Tibial nerve (tissue), 4 donors: ENCODE data around the gene SIGLEC6. TPM values are rescaled to one million over a fixed set of nuclear protein-coding genes. Genes with fewer than 3 reads are reported as not detected.

Experiments used
- DNase-seq, 2 donors: peaks; one replicate each; pipeline ENCODE4 v3.0.0-alpha.2; 2019; ENCODE audit warnings: low spot score in 2 of 2
- H3K27ac ChIP-seq, 4 donors: fragments of 200-600 bp; sonication (generic) in 3 of 4; one replicate each; pipeline ENCODE4 v1.5.1; 2017 to 2019; ENCODE audit warnings: mild to moderate bottlenecking in 1 of 4
- H3K27me3 ChIP-seq, 2 donors: fragments of 200-600 bp; sonication (generic) in 1 of 2; one replicate each; pipeline versions ENCODE4 v1.5.1 to v1.6.0; 2017 to 2019
- H3K36me3 ChIP-seq, 3 donors: fragments of 200-600 bp; sonication (generic); one replicate each; pipeline ENCODE4 v1.5.1; 2018 to 2019
- H3K4me1 ChIP-seq, 4 donors: fragments of 200-600 bp; sonication (generic) in 3 of 4; one replicate each; pipeline ENCODE4 v1.5.1; 2017 to 2019
- H3K4me3 ChIP-seq, 4 donors: fragments of 200-600 bp; sonication (generic) in 3 of 4; one replicate each; pipeline ENCODE4 v1.5.1; 2017 to 2019; ENCODE audit warnings: mild to moderate bottlenecking in 1 of 4, moderate library complexity in 1 of 4
- H3K9me3 ChIP-seq, 4 donors: fragments of 200-600 bp; sonication (generic) in 3 of 4; one replicate each; pipeline ENCODE4 v1.5.1; 2017 to 2019
- CTCF ChIP-seq, 5 experiments: fragments of 200-600 bp in 3 of 5; fragments of 450-650 bp in 2 of 5; sonication (generic) in 3 of 5; IDR thresholded peaks; one replicate each; pipeline ENCODE4 v1.5.1; 2016 to 2019; ENCODE audit warnings: antibody characterized with exemption in 5 of 5, mild to moderate bottlenecking in 3 of 5, moderate library complexity in 2 of 5
- EP300 ChIP-seq, 2 donors: sonication (generic); formaldehyde crosslinking; IDR thresholded peaks; one replicate each; pipeline ENCODE4 v1.6.1; 2017; ENCODE audit warnings: antibody characterized with exemption in 2 of 2, mild to moderate bottlenecking in 1 of 2
- POLR2A ChIP-seq, 2 donors: fragments of 450-650 bp; IDR thresholded peaks; one replicate each; pipeline ENCODE4 v1.6.1; 2017; ENCODE audit warnings: antibody characterized with exemption in 2 of 2, mild to moderate bottlenecking in 2 of 2, moderate library complexity in 2 of 2
- whole genome bisulfite sequencing, 2 donors: methylation state at CpG; one replicate each; pipeline ENCODE4 v1.1.5; 2018; 5-methylcytosine and 5-hydroxymethylcytosine counted together
- total RNA-seq, 4 donors: library from RNA; depleted of rRNA; stranded (reverse); fragments of >200 nt; gene quantifications; one replicate each; pipeline ENCODE4 v1.1.0, GENCODE V29; 2016

Gene SIGLEC6
- total RNA-seq, 4 donors from 2014 or later: 0.44 to 1.5 (median 0.59) TPM

GRCh38 chr19:51520728-51521127 is 10.7 kb downstream of the SIGLEC6 start:
- Histone ChIP-seq H3K36me3 (no peaks in the 10 kb centered on the region), H3K27me3 (no peaks in the 10 kb centered on the region), H3K9me3 (peaks cover 0 to 7% (median 0%) of the 10 kb centered on the region in 4 donors), H3K4me3 (no peak overlapping the region), H3K4me1 (no peaks in the 10 kb centered on the region), H3K27ac (no peak overlapping the region)
- WGBS, 2 donors: 47 to 53% methylated on average over 2 of the region's 2 CpGs
- no peak for DNase-seq
- TF ChIP-seq POLR2A (IDR thresholded peaks at IDR 0.05): no peak
- TF ChIP-seq EP300 (IDR thresholded peaks at IDR 0.05): no peak
- TF ChIP-seq CTCF (IDR thresholded peaks at IDR 0.05): no peak

DNA sequence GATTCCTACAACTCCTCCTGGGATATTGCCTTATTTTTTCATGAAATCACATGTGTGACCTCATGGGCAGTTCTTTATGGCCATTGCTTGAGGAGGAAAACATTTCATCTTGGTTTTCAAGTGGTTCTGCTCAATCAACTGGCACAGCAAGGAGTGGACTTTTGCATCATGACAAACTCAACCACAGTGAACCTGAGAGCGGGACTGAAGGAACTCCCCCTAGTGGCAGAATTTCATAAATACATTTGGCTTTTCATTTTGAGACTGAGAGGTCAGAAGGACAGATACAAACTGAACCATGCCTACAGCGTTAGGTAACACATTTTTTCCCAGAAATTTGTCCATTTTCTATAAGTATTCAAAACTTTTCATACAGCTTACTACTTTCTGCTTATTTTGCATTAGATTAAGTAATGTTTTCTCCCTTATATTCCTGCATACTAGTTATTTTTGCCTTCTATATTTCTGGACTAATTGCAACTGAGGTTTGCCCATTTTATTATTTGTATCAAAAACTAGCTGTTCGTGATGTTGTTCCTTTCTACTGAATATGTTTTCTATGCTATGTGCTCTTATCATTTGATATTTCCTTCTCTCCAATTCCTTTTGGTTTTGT is 16.5 kb downstream of the SIGLEC6 start:
- Histone ChIP-seq H3K4me1 (no peaks in the 10 kb centered on the region), H3K27ac (no peak overlapping the region), H3K4me3 (no peak overlapping the region), H3K36me3 (no peaks in the 10 kb centered on the region), H3K9me3 (peaks cover 0 to 7% (median 0%) of the 10 kb centered on the region in 4 donors), H3K27me3 (peaks cover 0 to 3% of the 10 kb centered on the region in 2 donors)
- no peak for DNase-seq
- no peak for TF ChIP-seq EP300 (IDR thresholded peaks at IDR 0.05)
- TF ChIP-seq CTCF (IDR thresholded peaks at IDR 0.05): peak; percentile 40 to 70 (median 55)
- WGBS, 2 donors: 12 to 22% methylated on average over 3 of the region's 3 CpGs

DNA sequence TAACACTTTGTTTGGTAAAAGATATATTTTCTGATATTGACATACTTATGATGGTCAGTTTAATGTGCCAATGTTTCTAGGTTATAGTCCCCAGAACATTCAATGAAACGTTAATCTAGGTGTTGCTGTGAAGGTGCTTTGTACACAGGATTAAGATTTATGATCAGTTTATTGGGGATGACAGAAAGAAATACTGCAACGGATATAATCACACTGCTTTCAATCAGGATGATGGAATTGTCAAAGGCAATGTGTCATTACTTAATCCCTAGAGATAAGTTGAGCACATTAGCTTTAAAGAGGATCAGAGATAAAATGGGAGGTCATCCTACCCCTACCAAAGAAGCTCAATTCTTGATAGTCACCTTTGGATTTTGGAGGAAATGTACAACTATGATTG is 17.5 kb downstream of the SIGLEC6 start:
- H3K27me3 ChIP-seq: peaks cover 0 to 3% of the 10 kb centered on the region in 2 donors
- H3K9me3 ChIP-seq: peaks cover 0 to 7% (median 0%) of the 10 kb centered on the region in 4 donors
- no peaks in the 10 kb centered on the region for H3K4me1 ChIP-seq
- WGBS, 2 donors: 38 to 43% methylated on average over 2 of the region's 2 CpGs
- TF ChIP-seq EP300 (IDR thresholded peaks at IDR 0.05) (no peak), CTCF (IDR thresholded peaks at IDR 0.05) (no peak), POLR2A (IDR thresholded peaks at IDR 0.05) (no peak)
- H3K27ac ChIP-seq: no peak overlapping the region
- H3K4me3 ChIP-seq: no peak overlapping the region
- DNase-seq: no peak
- H3K36me3 ChIP-seq: no peaks in the 10 kb centered on the region

- TF ChIP-seq EP300 (IDR thresholded peaks at IDR 0.05): no peak
- TF ChIP-seq CTCF (IDR thresholded peaks at IDR 0.05): no peak
- no peak for TF ChIP-seq POLR2A (IDR thresholded peaks at IDR 0.05)
- Histone ChIP-seq H3K27me3 (peaks cover 0 to 3% of the 10 kb centered on the region in 2 donors), H3K4me3 (no peak overlapping the region), H3K27ac (no peak overlapping the region), H3K9me3 (no peaks in the 10 kb centered on the region), H3K4me1 (no peaks in the 10 kb centered on the region), H3K36me3 (no peaks in the 10 kb centered on the region)
- 11 to 17% methylated on average over 6 of the region's 6 CpGs for WGBS, 2 donors
- no peak for DNase-seq
These were observed 20.1 kb downstream of the SIGLEC6 start for GRCh38 chr19:51511353-51511752.

- Histone ChIP-seq H3K36me3 (no peaks in the 10 kb centered on the region), H3K27ac (no peak overlapping the region), H3K9me3 (peaks cover 0 to 2% (median 0%) of the 10 kb centered on the region in 4 donors), H3K27me3 (peaks cover 0 to 3% of the 10 kb centered on the region in 2 donors), H3K4me1 (no peaks in the 10 kb centered on the region), H3K4me3 (no peak overlapping the region)
- WGBS, 2 donors: 45 to 53% methylated on average over 7 of the region's 7 CpGs
- no peak for DNase-seq
- TF ChIP-seq POLR2A (IDR thresholded peaks at IDR 0.05): no peak
- no peak for TF ChIP-seq CTCF (IDR thresholded peaks at IDR 0.05)
- no peak for TF ChIP-seq EP300 (IDR thresholded peaks at IDR 0.05)
These were observed 21.4 kb downstream of the SIGLEC6 start for GRCh38 chr19:51509823-51510660.
